Glomerular endothelial cell (primary cell): ENCODE results near the gene THADA. TPM values are rescaled to one million over a fixed set of nuclear protein-coding genes. Genes with fewer than 3 reads are reported as not detected.

Experiments used
- DNase-seq: peaks from one replicate; pipeline ENCODE4 v3.0.0-alpha.2; 2011; ENCODE audit warnings: low read depth, low spot score; ENCODE audit errors: extremely low read depth
- total RNA-seq: library from RNA; depleted of rRNA; stranded (reverse); fragments of >200 nt; gene quantifications from 2 replicates; pipeline ENCODE4 v1.2.3, GENCODE V29; 2015

THADA gene
- total RNA-seq, 1 donor from 2014 or later: 16.9 TPM

GRCh38 chr2:43445781-43446180 is 150.1 kb downstream of the THADA start:
- DNase-seq: no peak

- no peak for DNase-seq
Observed at GRCh38 chr2:43444989-43445645, 150.7 kb downstream of the THADA start.

- no peak for DNase-seq
Observed at GRCh38 chr2:43443282-43443681, 152.6 kb downstream of the THADA start.

GRCh38 chr2:43441195-43441594 is 154.6 kb downstream of the THADA start:
- no peak for DNase-seq

GRCh38 chr2:43438858-43439655 is 156.8 kb downstream of the THADA start:
- no peak for DNase-seq

- no peak for DNase-seq
Observed at GRCh38 chr2:43438342-43438741, 157.5 kb downstream of the THADA start.

GRCh38 chr2:43437363-43437762 is 158.5 kb downstream of the THADA start:
- no peak for DNase-seq

- no peak for DNase-seq
Observed at GRCh38 chr2:43436431-43436830, 159.4 kb downstream of the THADA start.

GRCh38 chr2:43435746-43436145 is 160.1 kb downstream of the THADA start:
- DNase-seq: no peak

- no peak for DNase-seq
Observed at GRCh38 chr2:43430489-43430888, 165.3 kb downstream of the THADA start.

GRCh38 chr2:43429369-43429768 is 166.5 kb downstream of the THADA start:
- DNase-seq: no peak

- DNase-seq: no peak
Observed at GRCh38 chr2:43427032-43427424, 168.8 kb downstream of the THADA start.

- peak; percentile 93 for DNase-seq
Observed at GRCh38 chr2:43426305-43427031, 169.4 kb downstream of the THADA start.

- DNase-seq: no peak
Observed at GRCh38 chr2:43425659-43426058, 170.2 kb downstream of the THADA start.

- no peak for DNase-seq
Observed at GRCh38 chr2:43424262-43425207, 171.3 kb downstream of the THADA start.

GRCh38 chr2:43423941-43424261 is 171.9 kb downstream of the THADA start:
- no peak for DNase-seq

GRCh38 chr2:43421194-43421593 is 174.6 kb downstream of the THADA start:
- DNase-seq: no peak

- DNase-seq: no peak
Observed at GRCh38 chr2:43420389-43420801, 175.4 kb downstream of the THADA start.

GRCh38 chr2:43419876-43420275 is 176.0 kb downstream of the THADA start:
- DNase-seq: no peak

- DNase-seq: no peak
Observed at GRCh38 chr2:43419243-43419642, 176.6 kb downstream of the THADA start.

GRCh38 chr2:43418680-43419079 is 177.2 kb downstream of the THADA start:
- no peak for DNase-seq
